PFSK-1 (cell line): ENCODE measurements around the gene ASPM.

Source experiments
- FOXP2 ChIP-seq: optimal IDR thresholded peaks from 2 replicates; pipeline ENCODE3; 2011; ENCODE audit warnings: borderline replicate concordance, control low read depth, inconsistent platforms; ENCODE audit not compliant: insufficient read depth; ENCODE audit errors: extremely low read length, extremely low read depth
- POLR2AphosphoS5 ChIP-seq: IDR thresholded peaks from 2 replicates; pipeline ENCODE4 v1.6.1; 2012; ENCODE audit warnings: low read depth, mild to moderate bottlenecking, control low read depth, low read length, moderate library complexity
- REST ChIP-seq, 2 experiments: IDR thresholded peaks; 2 replicates each; pipeline versions ENCODE4 v1.6.1 to v1.8.0; 2011 to 2012; ENCODE audit warnings: low read depth in 2 of 2, low read length in 2 of 2, control low read depth in 1 of 2, inconsistent platforms in 1 of 2, mild to moderate bottlenecking in 1 of 2, moderate library complexity in 1 of 2; ENCODE audit not compliant: insufficient read depth in 1 of 2
- SIN3A ChIP-seq: IDR thresholded peaks from 2 replicates; pipeline ENCODE4 v1.6.1; 2012; ENCODE audit warnings: mild to moderate bottlenecking, low read length, moderate library complexity, borderline replicate concordance; ENCODE audit not compliant: insufficient read depth
- TAF1 ChIP-seq: IDR thresholded peaks from 2 replicates; pipeline ENCODE4 v1.6.1; 2012; ENCODE audit warnings: low read length, control low read depth, borderline replicate concordance; ENCODE audit not compliant: insufficient read depth

ASPM gene

GRCh38 chr1:197081117-197081753, 65.2 kb downstream of the ASPM start:
- TF ChIP-seq TAF1: no peak
- no peak for TF ChIP-seq FOXP2
- no peak for TF ChIP-seq REST (IDR thresholded peaks at IDR 0.05; ENCODE audit: insufficient read depth in 1 of 2, low read depth in 2 of 2, low read length in 2 of 2)
- TF ChIP-seq POLR2AphosphoS5: no peak
- TF ChIP-seq SIN3A: no peak

- TF ChIP-seq FOXP2 (no peak), TAF1 (no peak)
Measured at GRCh38 chr1:197080323-197080722, 66.1 kb downstream of the ASPM start.

- TF ChIP-seq FOXP2 (no peak), REST (IDR thresholded peaks at IDR 0.05; ENCODE audit: insufficient read depth in 1 of 2, low read depth in 2 of 2, low read length in 2 of 2) (no peak), POLR2AphosphoS5 (no peak), TAF1 (no peak), SIN3A (no peak)
Measured at GRCh38 chr1:197076585-197076984, 69.9 kb downstream of the ASPM start.

- TF ChIP-seq POLR2AphosphoS5 (no peak), TAF1 (no peak), REST (IDR thresholded peaks at IDR 0.05; ENCODE audit: insufficient read depth in 1 of 2, low read depth in 2 of 2, low read length in 2 of 2) (no peak)
Measured at GRCh38 chr1:197073978-197074377, 72.5 kb downstream of the ASPM start.

GRCh38 chr1:197067457-197067818, 79.0 kb downstream of the ASPM start:
- TF ChIP-seq SIN3A (no peak), FOXP2 (no peak), TAF1 (no peak), REST (IDR thresholded peaks at IDR 0.05; ENCODE audit: insufficient read depth in 1 of 2, low read depth in 2 of 2, low read length in 2 of 2) (no peak), POLR2AphosphoS5 (no peak)
